ENCODE results near the gene ARL17B.
"Not testable (repeated sequence)": the region's sequence is repeated elsewhere in the genome, so short reads cannot be mapped to it uniquely, and the experiment has no call there.

- TF ChIP-seq, protein P1, sequence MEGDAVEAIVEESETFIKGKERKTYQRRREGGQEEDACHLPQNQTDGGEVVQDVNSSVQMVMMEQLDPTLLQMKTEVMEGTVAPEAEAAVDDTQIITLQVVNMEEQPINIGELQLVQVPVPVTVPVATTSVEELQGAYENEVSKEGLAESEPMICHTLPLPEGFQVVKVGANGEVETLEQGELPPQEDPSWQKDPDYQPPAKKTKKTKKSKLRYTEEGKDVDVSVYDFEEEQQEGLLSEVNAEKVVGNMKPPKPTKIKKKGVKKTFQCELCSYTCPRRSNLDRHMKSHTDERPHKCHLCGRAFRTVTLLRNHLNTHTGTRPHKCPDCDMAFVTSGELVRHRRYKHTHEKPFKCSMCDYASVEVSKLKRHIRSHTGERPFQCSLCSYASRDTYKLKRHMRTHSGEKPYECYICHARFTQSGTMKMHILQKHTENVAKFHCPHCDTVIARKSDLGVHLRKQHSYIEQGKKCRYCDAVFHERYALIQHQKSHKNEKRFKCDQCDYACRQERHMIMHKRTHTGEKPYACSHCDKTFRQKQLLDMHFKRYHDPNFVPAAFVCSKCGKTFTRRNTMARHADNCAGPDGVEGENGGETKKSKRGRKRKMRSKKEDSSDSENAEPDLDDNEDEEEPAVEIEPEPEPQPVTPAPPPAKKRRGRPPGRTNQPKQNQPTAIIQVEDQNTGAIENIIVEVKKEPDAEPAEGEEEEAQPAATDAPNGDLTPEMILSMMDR (IDR thresholded peaks at IDR 0.05; ENCODE audit: low read depth, low read length, poor library complexity, severe bottlenecking), result not testable (repeated sequence)
- not testable (repeated sequence) for TF ChIP-seq EZH2phosphoT487 (IDR thresholded peaks at IDR 0.05; ENCODE audit: borderline replicate concordance, low read length)
Measured at GRCh38 chr17:46282635-46283034, 78.9 kb downstream of the ARL17B start.
